Measurements from ENCODE around the gene CAMK2A. TPM values are rescaled to one million over a fixed set of nuclear protein-coding genes. Genes with fewer than 3 reads are reported as not detected.

Gene CAMK2A
- total RNA-seq, 2 donors from 2014 or later = 0.50 to 1.0 TPM

DNA sequence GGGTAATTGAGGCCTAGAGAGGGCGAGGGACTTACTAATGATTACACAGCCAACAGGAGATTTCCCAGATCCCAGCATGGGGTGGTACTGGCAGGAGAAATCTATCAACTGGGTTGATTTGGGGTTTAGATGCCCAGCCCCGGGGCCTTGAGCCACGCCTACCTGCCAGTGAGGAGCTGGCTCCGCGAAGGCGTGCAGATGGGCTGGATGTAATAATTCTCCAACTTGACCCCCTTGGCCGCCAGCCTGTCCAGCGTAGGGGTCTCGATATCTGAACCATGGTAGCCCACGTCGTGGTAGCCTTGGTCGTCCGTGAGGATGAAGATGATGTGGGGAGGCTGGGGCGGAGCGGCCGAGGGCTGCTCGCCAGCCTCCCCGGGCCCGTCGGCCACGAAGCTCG lies 12.3 kb upstream of the CAMK2A start:
- H3K4me3 ChIP-seq = peak overlapping the region; percentile 17 to 22
- H3K4me1 ChIP-seq (replicated peaks) = peaks cover 6% of the 10 kb centered on the region
- no peak overlapping the region for H3K27ac ChIP-seq
- H3K36me3 ChIP-seq = no peaks in the 10 kb centered on the region
- intact Hi-C loops (cut with DNase I) = loop anchor here (5.0 kb wide), 1 partner anchor 50 kb away; no protein-coding TSS in a partner anchor
- TF ChIP-seq POLR2A (IDR thresholded peaks at IDR 0.05) (no peak), POLR2AphosphoS5 (IDR thresholded peaks at IDR 0.05) (no peak)
- TF ChIP-seq, protein P1, sequence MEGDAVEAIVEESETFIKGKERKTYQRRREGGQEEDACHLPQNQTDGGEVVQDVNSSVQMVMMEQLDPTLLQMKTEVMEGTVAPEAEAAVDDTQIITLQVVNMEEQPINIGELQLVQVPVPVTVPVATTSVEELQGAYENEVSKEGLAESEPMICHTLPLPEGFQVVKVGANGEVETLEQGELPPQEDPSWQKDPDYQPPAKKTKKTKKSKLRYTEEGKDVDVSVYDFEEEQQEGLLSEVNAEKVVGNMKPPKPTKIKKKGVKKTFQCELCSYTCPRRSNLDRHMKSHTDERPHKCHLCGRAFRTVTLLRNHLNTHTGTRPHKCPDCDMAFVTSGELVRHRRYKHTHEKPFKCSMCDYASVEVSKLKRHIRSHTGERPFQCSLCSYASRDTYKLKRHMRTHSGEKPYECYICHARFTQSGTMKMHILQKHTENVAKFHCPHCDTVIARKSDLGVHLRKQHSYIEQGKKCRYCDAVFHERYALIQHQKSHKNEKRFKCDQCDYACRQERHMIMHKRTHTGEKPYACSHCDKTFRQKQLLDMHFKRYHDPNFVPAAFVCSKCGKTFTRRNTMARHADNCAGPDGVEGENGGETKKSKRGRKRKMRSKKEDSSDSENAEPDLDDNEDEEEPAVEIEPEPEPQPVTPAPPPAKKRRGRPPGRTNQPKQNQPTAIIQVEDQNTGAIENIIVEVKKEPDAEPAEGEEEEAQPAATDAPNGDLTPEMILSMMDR (IDR thresholded peaks at IDR 0.05) = no peak
- WGBS = 36% methylated on average over 20 of the region's 22 CpGs
- no peak for DNase-seq (ENCODE audit: low spot score)
- no peaks in the 10 kb centered on the region for H3K27me3 ChIP-seq (replicated peaks; ENCODE audit: insufficient read depth)
- no peaks in the 10 kb centered on the region for H3K9me3 ChIP-seq

GRCh38 chr5:150301170-150301505 lies 11.6 kb upstream of the CAMK2A start:
- Histone ChIP-seq H3K27me3 (replicated peaks; ENCODE audit: insufficient read depth) (no peaks in the 10 kb centered on the region), H3K36me3 (no peaks in the 10 kb centered on the region), H3K4me3 (no peak overlapping the region), H3K27ac (no peak overlapping the region), H3K9me3 (no peaks in the 10 kb centered on the region), H3K4me1 (replicated peaks) (peaks cover 6% of the 10 kb centered on the region)
- TF ChIP-seq POLR2A (IDR thresholded peaks at IDR 0.05) (no peak), POLR2AphosphoS5 (IDR thresholded peaks at IDR 0.05) (no peak)
- TF ChIP-seq, protein P1 (IDR thresholded peaks at IDR 0.05) = no peak
- WGBS = 65% methylated on average over 1 of the region's 1 CpG
- intact Hi-C loops (cut with DNase I) = loop anchor here (5.0 kb wide), 1 partner anchor 51 kb away; no protein-coding TSS in a partner anchor
- no peak for DNase-seq (ENCODE audit: low spot score)

DNA sequence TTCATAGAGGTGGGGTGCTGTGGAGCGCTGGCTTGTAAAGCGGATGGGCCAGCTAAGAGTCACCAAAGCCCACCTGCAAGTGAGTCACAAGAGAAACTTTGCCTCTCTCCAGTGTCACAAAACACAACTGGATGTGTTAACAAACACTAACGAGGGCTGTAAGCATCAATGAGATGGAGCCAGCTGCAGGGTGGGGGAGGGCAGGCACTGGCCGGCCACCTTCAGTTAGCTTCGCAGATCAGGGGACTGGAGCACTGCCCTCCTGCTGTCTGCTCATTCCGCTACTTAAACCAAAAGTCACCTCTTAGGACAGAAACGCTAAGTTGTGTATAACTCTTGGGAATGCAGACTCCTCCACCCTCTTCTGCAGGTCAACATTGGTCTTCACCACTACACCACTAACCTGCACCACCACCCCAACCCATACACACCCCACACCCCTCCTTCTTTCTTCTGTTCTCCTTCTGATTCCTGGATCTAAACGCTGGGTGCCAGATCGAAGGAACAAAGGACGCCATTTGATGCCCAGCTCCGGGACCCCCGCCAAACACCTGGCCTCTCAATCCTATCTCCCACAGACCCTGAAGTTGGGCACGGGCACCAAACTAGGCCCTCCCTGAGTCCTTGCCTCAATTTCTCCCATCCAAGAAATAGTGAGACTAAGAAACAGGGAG lies 11.1 kb upstream of the CAMK2A start:
- Histone ChIP-seq H3K9me3 (no peaks in the 10 kb centered on the region), H3K36me3 (no peaks in the 10 kb centered on the region), H3K27ac (no peak overlapping the region), H3K27me3 (replicated peaks; ENCODE audit: insufficient read depth) (no peaks in the 10 kb centered on the region), H3K4me3 (no peak overlapping the region), H3K4me1 (replicated peaks) (peaks cover 6% of the 10 kb centered on the region)
- 76% methylated on average over 13 of the region's 13 CpGs for WGBS
- intact Hi-C loops (cut with DNase I) = loop anchor here (5.0 kb wide), 1 partner anchor 52 kb away; no protein-coding TSS in a partner anchor
- TF ChIP-seq POLR2A (IDR thresholded peaks at IDR 0.05) = no peak
- TF ChIP-seq POLR2AphosphoS5 (IDR thresholded peaks at IDR 0.05) = no peak
- TF ChIP-seq, protein P1 (IDR thresholded peaks at IDR 0.05) = no peak
- no peak for DNase-seq (ENCODE audit: low spot score)

- TF ChIP-seq POLR2AphosphoS5 (IDR thresholded peaks at IDR 0.05) = no peak
- TF ChIP-seq, protein P1 (IDR thresholded peaks at IDR 0.05) = no peak
- TF ChIP-seq POLR2A (IDR thresholded peaks at IDR 0.05) = no peak
- Histone ChIP-seq H3K4me1 (replicated peaks) (peaks cover 6% of the 10 kb centered on the region), H3K4me3 (no peak overlapping the region), H3K27me3 (replicated peaks; ENCODE audit: insufficient read depth) (no peaks in the 10 kb centered on the region), H3K27ac (no peak overlapping the region), H3K36me3 (no peaks in the 10 kb centered on the region), H3K9me3 (no peaks in the 10 kb centered on the region)
- 58% methylated on average over 6 of the region's 6 CpGs for WGBS
- no peak for DNase-seq (ENCODE audit: low spot score)
- intact Hi-C loops (cut with DNase I) = loop anchor here (5.0 kb wide), 1 partner anchor 53 kb away; no protein-coding TSS in a partner anchor
These were observed 10.2 kb upstream of the CAMK2A start for GRCh38 chr5:150299571-150300327.
